ELR (cell line): Measurements from ENCODE around the gene ANXA2.

Experiments used
- DNase-seq: peaks from one replicate; pipeline ENCODE4 v3.0.0-alpha.2; 2015; ENCODE audit warnings: low read depth

ANXA2 gene

DNA sequence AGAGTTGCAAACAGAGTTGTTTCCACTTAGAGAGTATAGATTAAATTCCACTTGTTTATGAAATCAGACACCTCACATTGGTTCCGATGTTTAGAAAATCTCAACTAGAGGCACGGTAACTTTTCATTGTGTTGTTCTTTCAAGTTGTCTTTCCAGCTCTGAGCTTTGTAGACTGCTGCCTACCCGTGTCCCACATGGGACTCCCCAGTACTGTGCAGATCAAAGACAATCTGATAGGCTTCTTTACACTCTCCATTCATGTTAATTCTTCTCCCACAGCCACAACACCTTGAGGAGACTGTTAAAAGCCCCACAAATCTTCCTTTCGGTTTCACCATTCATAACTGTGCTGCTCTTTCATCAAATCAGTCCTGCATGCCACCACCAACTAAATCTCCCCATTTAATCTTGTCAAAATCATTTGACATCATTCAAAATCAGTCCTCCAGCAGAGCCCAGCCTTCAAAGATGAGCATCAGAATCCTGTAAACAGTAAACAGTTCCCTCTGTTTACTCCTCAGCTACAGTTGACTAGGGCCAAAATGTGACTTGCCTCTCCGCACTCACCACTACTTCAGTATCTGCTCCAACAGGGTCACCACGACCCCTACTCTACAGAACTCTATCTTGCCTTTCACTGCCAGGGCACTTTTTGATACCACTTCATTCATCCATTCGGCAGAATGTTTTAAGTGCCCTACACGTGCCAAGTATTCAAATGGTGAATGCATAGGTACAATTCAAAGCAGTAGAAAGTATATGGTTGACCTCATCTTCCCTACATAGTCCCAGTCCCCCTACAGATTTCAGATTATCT lies 8.3 kb downstream of the ANXA2 start:
- DNase-seq = no peak

DNA sequence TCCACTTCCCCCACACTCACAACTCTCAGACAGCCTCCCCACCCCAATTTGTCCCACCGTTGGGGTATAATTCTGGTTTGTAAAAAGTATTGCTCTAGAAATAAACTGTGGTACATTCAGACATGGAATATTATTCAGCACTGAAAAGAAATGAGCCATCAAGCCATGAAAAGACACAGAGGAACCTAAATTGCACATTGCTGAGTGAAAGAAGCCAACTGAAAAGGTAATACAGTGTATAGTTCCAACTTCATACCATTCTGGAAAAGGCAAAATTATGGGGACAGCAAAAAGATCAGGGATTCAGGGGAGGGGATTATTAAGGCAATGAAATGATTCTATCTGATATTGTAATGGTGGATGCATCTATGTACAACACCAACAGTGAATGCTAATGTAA lies 10.5 kb downstream of the ANXA2 start:
- no peak for DNase-seq

DNA sequence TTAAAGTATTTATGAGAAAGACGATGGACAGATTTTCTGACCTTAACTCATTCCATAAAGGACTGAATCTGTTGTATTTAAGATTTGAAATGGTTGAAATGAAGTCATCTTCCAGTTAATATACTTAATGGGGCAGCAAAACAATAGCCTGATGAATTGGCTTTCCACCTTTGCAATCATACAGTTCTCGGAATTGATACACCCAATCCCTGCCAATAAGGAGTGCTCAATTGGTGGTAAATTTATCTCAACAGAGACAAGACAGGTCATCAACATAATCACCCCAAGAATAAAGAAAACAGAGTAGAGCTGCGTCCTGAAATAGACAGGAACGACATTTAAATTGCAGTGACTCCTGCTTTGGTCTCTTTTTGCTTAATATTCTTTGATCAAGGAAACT lies 11.2 kb downstream of the ANXA2 start:
- DNase-seq = no peak

DNA sequence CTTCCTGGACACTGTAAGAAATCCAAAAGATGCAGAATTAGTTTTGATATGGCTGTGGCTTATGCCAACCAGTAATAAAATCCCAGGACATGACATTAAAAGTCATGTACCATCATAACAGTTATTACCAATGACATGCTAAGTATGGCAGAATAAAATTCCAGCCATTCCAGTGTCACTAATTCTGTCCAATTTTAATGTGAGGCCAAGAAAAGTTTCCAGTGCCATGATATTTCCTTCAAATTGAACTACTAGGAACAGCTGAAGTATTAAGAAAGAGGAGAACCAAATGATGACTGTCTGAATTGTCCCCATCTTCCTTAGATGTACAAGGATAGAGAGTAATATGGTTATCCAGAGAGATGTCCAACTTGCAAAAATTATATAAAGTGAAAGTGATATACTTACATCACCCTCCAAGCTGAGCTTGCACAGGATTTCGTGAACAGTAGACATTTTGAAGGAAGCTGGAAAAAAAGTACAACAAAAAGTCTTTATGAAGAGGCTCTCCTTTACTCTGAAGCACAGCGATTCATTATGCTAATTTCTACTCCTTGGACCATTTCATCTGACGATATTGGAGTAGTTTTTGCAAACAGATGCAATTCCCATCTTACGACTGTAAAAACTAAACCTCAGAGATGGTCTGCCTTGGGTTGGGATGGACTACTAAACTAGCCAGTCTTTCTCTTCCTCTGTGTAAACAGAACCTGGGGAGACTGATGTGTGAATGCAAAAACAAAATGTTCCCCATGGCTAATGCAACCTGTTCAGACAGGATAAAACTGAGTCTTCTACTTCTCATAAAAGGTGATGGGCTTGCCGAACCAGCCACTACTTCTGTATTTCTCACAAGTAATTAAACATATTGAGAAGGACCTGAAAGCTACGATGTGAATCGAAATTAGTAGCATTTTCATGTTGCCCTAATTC lies 11.9 kb downstream of the ANXA2 start:
- DNase-seq = peak; percentile 63

DNA sequence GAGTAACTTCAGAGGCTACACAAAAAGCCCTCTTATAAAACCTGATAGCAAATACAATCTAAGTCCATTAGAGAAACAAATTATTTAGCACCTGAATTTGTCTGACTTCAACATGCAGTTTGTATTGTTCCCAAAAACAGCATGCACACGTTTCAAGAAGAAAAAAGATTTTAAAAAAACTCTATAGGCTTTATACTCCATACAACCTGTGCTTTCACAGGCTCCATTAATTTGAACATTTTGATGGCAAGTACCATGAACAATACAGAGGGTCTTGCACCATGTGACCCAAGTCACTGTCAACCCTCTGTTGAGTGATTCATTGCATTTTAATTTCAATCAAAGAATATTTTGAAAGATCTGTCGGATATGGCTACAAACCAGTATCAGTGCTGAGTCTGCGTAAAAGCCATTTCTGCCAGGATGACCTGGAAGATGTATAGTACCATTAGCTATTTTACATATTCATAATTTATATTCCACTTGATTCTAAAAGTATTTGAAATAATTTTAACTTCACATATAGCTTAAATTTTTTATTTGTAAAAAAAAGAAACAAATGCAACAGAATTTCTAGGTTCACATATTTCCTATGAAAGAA lies 13.2 kb downstream of the ANXA2 start:
- no peak for DNase-seq

DNA sequence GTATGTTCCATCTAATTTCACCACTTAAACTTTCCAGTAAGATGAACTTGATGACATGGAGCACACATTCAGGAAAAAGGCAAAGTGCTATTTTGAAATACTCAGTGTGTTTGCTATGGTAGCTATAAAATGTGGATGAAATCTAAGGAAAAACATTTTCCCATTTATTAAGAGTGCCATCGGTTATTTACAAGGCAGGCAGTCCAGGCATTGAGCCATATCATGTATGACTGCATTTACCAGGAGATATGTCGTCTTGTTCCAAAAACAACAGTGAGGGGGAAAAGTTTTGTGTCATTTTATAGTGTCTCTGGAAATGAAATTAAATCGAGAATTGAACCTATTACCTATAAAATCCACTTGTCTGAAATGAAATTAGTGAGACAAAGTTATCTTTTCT lies 13.7 kb downstream of the ANXA2 start:
- DNase-seq = no peak

DNA sequence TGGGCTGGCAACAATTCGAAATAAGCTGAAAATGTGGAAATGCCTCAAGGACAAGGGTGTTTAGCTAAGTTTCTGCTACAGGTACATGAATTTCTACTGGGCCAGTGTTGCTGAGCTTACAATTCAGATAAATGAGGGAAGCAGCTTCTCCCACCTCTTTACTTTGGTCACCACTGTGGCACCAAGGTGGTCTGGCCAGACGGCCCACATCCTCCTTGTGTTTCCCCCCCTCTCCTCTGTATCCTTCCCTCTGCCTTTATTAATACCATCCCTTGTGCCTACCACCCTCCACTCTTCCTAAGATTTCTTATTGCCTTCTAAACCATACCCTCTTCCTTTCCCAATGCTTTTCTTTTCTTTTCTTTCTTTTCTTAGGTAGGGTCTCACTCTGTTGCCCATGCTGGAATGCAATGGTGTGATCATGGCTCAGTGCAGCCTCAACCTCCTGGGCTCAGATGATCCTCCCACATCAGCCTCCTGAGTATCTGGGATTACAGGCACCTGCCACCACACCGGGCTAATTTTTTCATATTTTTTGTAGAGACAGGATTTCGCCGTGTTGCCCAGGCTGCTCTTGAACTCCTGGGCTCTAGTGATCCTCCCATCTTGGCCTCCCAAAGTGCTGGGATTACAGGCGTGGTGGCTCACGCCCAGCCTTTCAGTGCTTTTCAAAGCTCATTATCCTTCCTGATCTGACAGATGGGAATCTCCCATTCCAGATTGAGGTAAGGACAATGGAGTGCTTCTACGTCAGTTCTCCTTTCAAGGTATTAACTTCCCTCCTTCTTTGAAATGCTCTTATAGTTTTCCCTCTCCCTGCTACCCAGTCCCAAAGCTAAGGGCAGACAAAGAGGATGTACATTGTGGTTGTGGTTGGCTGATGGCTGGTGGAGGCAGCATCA lies 14.8 kb downstream of the ANXA2 start:
- no peak for DNase-seq

DNA sequence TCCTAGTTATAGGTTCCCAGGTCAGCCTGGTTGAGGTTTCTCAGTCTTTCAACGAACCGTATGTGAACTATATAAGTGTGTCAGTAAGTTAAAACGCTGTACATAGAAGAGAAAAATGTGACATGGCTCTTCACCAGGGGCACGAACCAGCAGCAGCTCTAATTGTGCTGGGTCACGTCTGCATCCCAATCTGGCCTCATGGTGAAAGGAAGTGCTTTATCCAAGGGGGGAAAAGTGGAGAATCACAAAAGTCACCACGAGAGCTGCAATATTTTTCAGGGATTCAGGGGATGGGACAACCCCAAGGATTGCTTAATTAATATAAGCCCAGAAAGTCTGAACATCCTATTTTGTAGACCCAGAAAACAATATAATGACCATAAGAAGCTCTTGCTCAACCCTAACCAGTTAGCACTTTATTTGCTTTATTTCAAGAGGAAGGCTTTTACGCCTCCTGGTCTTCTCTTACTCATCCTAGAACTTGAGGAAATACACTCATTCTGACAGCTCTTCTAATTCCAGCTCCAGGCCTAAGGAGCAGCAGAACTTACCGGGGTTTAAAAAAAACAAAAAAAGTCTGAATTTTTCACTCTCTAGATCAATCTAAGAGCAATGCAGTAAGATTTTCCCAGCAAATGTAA lies 16.5 kb downstream of the ANXA2 start:
- peak; percentile 81 for DNase-seq

DNA sequence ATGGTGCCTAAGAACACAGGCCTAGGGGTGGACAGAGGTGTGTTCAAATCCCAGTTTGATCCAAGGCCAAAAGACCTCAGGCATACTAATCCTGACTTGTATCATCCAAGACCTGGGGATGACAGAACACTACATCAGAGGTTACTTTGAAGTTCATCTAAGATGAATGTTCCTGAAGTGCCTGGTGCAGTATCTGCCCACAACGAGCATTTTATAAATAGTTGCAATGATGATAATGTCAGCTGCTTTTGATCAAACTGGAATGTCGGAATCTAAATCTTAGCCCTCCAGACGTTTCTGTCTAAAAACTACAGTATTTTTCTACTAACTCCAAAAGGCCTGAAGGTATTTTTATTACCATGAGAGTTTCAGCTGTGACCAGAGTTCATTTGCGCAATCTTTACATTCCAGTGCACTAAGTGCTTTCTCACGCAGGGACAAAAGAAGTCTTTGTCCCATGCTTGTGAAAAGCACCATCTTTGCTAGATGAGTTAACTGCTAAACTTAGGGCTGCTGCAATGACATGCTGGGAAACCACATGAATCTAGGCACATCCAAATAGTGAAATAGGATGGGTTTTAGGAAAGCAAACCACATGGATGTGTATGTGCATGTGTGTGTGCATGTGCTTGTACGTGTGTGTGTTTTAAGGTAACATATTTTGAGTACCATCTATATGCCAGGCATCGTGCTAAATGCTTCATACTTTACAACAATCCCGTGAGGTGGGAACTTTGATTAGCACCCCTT lies 18.1 kb downstream of the ANXA2 start:
- peak; percentile 95 for DNase-seq

DNA sequence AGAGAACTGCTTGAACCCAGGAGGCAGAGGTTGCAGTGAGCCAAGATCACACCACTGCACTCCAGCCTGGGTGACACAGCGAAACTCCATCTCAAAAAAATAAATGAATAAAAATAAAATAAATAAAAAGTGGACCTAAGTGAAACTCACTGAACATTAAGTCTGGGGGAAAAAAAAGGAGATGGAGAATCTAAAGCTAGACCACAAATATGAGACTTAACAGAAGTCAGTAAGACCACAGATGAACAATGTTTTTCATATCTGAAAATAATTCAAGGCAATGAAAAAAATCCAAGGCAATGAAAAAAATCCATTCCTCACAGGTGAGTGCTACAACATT lies 18.6 kb downstream of the ANXA2 start:
- DNase-seq = no peak

DNA sequence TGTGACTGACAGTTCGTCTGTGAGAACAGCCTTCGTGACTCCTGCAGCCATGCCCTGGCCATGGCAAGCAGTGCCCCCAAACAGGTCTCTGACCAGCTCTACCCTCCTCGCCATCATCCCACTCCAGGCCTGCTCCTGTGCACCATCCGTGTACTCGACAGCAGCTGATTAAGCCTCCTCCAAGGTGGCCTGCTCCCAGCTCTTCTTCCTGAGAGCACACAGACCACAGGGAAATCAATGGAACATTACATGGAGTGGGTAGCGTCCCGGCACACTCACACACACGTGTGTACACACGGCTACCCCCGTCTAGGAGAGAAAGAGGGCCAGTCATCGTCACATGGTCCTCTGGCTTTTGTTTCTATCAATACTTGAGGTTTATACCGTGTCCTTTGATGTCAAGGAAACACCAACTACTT lies 21.1 kb downstream of the ANXA2 start:
- no peak for DNase-seq

DNA sequence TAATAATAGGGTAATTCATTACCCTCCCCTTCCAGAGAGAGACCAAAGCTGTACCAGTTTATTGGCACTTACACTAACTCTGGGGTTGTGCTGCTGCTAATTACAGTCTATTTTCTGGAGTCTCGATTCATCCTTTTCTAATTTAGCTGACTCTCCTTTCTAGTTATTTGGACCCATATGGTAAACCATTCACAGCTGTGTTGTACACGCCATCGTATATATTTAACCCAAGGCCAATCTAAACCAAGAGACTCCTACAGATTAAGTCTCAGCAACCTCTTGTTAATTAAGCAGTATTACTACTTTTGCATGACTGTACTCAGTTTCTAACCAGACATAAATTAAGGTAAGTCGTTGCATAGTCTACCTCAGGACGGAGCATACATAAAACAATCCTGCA lies 22.5 kb downstream of the ANXA2 start:
- no peak for DNase-seq

DNA sequence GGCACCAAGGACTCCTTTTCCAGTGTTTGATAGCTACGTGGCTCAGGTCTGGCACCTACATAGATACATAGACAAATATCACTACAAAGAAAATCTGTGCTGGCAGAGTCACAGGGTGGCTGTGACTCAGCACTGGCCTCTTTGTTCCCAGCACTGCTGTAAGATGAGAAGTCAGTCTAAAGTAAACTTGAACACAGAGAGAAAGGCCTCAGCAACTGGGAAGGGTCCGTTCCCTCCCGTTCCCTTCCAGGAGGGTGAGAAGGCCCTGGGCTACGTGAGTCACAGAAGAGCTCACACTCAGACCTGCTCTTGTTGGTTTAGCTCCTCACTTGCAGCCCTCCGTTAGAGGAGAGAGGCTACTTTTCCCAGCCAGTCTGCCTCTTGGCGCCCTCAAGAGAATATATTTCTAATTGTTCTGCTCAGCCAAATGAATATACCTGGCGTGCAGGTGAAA lies 23.1 kb downstream of the ANXA2 start:
- peak; percentile 99 for DNase-seq

DNA sequence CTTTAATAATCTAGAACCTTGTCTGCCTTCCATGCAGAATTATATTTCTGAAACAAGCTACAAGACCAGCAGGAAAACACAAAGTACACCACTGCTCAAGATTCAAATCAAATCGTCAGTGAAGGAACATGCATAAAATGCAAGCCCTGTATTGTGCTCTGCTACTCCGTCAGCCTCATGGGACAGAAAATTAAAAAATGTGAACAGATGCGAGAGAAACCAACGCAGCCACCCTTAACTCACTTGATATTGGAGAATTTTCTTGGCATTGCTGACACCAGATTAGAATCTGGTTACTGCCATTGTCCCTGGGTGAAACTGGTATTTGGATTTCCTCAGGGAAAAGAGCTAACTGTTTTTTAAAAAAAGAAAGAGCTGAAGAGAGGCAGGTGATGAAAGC lies 23.6 kb downstream of the ANXA2 start:
- no peak for DNase-seq

DNA sequence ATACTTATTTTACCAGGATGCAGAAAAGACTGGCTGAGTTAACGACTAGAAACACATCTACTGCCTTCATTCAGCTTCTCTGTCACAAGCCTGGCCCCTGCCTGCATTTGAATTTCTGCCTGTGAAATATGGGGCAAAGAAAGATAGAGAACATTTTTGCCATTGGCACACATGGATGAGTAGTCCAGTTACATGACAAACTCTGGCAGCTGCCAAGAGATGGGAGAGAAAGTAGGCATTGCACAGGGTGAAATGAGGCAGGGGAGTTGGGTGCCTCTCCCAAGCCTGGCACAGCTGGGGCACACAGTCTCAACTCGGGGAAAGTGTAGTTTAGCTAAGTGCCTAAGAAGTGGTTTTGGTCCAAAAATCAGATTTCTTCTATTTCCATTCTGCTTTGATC lies 24.0 kb downstream of the ANXA2 start:
- no peak for DNase-seq

DNA sequence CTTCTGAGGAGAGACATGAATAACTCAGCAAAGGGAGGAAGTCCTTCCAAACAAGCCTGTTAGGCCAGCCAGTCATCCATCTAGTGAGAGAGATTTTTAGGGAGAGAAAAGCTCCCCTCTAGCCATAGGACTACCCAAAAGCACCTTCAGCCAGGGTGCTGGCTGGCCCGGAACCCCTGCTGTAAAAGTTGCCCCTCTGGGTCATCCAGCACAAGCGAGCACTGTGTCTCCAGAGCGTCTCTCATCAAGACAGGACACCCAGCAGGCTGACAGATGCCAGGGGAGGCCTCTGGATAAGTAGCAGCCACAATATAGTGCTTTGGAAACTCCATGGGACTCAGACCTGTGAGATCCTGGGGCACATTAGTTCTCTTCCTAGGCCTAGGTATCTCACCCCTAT lies 24.5 kb downstream of the ANXA2 start:
- DNase-seq = no peak

DNA sequence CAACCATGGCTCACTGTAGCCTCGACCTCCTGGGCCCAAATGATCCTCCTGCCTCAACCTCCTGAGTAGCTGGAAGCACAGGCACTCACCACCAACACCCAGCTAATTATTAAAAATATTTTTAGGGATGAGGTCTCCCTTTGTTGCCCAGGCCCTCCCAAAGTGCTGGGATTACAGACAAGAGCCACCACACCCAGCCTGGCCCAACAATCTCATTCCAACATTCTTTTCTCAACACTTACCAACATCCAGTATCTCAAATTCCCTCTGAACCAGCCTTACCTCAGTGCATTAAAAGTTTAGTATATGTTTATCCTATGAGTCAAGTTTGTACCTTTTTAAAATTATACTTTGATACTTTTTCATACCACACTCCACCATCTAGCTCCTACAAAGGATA lies 25.0 kb downstream of the ANXA2 start:
- peak; percentile 37 for DNase-seq

DNA sequence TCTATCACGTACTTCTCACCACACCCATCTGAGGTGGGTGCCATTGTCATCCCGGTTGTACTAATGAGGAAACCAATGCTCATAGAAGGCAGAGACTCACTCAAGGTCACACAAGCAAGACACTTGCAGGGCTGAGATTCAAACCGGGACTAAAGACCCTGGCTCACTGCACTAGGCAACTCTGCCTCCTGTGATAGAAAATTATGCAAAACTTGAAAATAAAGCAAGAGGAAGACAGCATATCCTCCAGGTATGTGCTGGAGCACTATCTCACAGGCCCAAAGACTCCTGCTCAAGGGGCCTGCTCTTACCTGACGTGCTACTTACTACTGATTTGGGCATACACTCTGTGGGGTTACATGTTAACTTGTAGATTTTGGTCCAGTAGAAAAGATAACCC lies 25.6 kb downstream of the ANXA2 start:
- peak; percentile 39 for DNase-seq

DNA sequence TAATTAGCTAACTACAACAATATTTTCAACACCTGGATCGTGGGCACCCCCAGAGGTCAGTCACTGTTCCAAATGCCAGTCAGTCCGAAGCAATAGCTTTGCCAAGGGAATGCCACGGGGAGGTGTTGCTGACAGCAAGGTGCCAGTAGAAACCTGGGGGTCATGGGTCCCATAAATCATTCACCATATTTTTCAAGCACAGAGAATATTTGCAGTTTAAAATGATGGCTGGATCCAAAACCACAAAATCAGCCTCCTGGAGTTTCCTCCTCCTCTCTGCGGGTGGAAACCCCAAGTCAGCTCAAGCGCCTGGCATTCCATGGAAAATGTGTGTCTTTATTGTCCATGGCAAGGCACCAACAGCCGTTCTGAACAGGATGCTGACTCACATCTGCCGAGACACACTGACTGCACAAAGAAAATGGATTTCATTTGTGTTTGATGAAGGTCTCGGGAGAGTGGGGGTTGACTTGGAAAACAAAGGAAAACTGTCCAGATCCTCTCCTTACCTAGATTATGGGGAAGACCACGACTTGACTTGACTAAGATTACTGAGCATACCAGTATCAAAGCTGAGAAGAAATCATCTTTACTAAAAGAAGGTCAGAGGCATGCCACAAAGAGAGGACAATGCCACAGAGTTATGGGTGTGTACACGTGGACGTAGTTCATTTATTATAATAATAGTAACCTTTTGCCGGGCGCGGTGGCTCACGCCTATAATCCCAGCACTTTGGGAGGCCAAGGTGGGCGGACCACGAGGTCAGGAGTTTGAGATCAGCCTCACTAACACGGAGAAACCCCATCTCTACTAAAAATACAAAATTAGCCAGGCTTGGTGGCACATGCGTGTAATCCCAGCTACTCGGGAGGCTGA lies 26.4 kb downstream of the ANXA2 start:
- peak; percentile 99 for DNase-seq

DNA sequence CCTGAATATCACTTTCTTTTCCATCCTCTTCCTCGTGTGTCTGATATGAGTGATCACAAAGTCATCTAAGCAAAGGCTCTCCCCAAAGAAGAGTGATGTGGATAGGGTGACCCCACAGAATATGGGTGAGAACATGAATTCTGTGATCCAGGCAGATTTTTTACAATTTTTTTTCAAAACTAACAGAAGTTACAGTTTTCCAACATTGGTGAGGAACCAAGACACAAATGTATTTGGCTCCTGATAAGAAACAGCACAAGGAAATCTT lies 27.0 kb downstream of the ANXA2 start:
- DNase-seq = no peak
